Natural killer cell (primary cell): ENCODE data around the gene SEC14L5. TPM values are rescaled to one million over a fixed set of nuclear protein-coding genes. Genes with fewer than 3 reads are reported as not detected.
"Not testable (repeated sequence)": the region's sequence is repeated elsewhere in the genome, so short reads cannot be mapped to it uniquely, and the experiment has no call there.

ENCODE experiments used
- ATAC-seq, 3 donors: fragments of 150-1000 bp in 2 of 3; fragments of 200-7000 bp in 1 of 3; cut with Tn5 transposase; 1 replicate in 1 of 3; 2 replicates in 2 of 3; pipeline ENCODE4 v1.10.0; 2021; ENCODE audit warnings: mild to moderate bottlenecking in 2 of 3, moderate library complexity in 2 of 3
- DNase-seq, 2 donors: peaks; one replicate each; pipeline versions ENCODE4 v3.0.0 to v3.0.0-alpha.2; 2013 to 2021; ENCODE audit warnings: mixed read lengths in 1 of 2
- H3K27ac ChIP-seq: one replicate; pipeline ENCODE4 v1.5.1; 2013; ENCODE audit warnings: mild to moderate bottlenecking, low read length
- H3K27me3 ChIP-seq: one replicate; pipeline ENCODE4 v1.6.1; 2013; ENCODE audit warnings: low read length; ENCODE audit not compliant: control insufficient read depth, insufficient read depth
- H3K36me3 ChIP-seq: one replicate; pipeline ENCODE4 v1.6.1; 2013; ENCODE audit warnings: low read length; ENCODE audit not compliant: control insufficient read depth, insufficient read depth
- H3K4me1 ChIP-seq: one replicate; pipeline ENCODE4 v1.6.1; 2013; ENCODE audit warnings: low read length; ENCODE audit not compliant: control insufficient read depth, insufficient read depth
- H3K4me3 ChIP-seq: one replicate; pipeline ENCODE4 v1.5.1; 2013; ENCODE audit warnings: low read length
- H3K9me3 ChIP-seq: one replicate; pipeline ENCODE4 v1.6.1; 2013; ENCODE audit warnings: low read length; ENCODE audit not compliant: control insufficient read depth, insufficient read depth
- H3K27ac Mint-ChIP-seq, 2 donors: one replicate each; pipeline ENCODE4 v1.8.0; 2022; ENCODE audit warnings: mild to moderate bottlenecking in 2 of 2, mixed read lengths in 2 of 2, moderate library complexity in 1 of 2
- H3K27me3 Mint-ChIP-seq, 2 donors: one replicate each; pipeline ENCODE4 v1.8.0; 2022; ENCODE audit warnings: low read depth in 2 of 2, mixed read lengths in 2 of 2
- H3K36me3 Mint-ChIP-seq: one replicate; pipeline ENCODE4 v1.8.0; 2022; ENCODE audit warnings: mixed read lengths
- H3K4me1 Mint-ChIP-seq, 2 donors: one replicate each; pipeline ENCODE4 v1.8.0; 2022; ENCODE audit warnings: mixed read lengths in 2 of 2
- H3K4me3 Mint-ChIP-seq: one replicate; pipeline ENCODE4 v1.8.0; 2022; ENCODE audit warnings: mild to moderate bottlenecking, moderate library complexity, mixed read lengths
- H3K9me3 Mint-ChIP-seq, 2 donors: one replicate each; pipeline ENCODE4 v1.8.0; 2022; ENCODE audit warnings: mixed read lengths in 2 of 2
- CTCF ChIP-seq: fragments of 200-600 bp; IDR thresholded peaks from one replicate; pipeline ENCODE4 v1.8.0; 2022; ENCODE audit warnings: antibody characterized with exemption
- WGBS: methylation state at CpG from one replicate; pipeline ENCODE4 v1.1.7; 2013; ENCODE audit warnings: missing lambda C conversion rate; ENCODE audit not compliant: insufficient coverage; 5-methylcytosine and 5-hydroxymethylcytosine counted together
- intact Hi-C: fragments of 100-400 bp; cut with micrococcal nuclease; formaldehyde crosslinking; loops from one replicate; pipeline ENCODE4 v1.14.2; 2022
- total RNA-seq, 4 donors: library from RNA; stranded (reverse); fragments of 120-200 nt in 1 of 4; gene quantifications; one replicate each; pipeline versions ENCODE4 v1.2.3 to v1.2.4, GENCODE V29; 2013 to 2022

Gene SEC14L5
- total RNA-seq, 3 donors from 2014 or later (not counting 1 experiment from before 2014, with no cell fraction given) = 0.27 to 1.1 (median 0.93) TPM

GRCh38 chr16:5041600-5042133 is 83.5 kb downstream of the SEC14L5 start:
- Histone ChIP-seq H3K4me1 (no peaks in the 10 kb centered on the region), H3K9me3 (no peaks in the 10 kb centered on the region), H3K36me3 (no peaks in the 10 kb centered on the region), H3K27me3 (no peaks in the 10 kb centered on the region), H3K4me3 (no peak overlapping the region), H3K27ac (no peak overlapping the region)
- Mint-ChIP-seq H3K4me1 (no peaks in the 10 kb centered on the region), H3K27ac (no peak overlapping the region), H3K36me3 (no peaks in the 10 kb centered on the region), H3K27me3 (peaks cover 1 to 2% of the 10 kb centered on the region in 2 donors), H3K9me3 (no peaks in the 10 kb centered on the region), H3K4me3 (no peak overlapping the region)
- DNase-seq (no peak), ATAC-seq (no peak)
- intact Hi-C loops = no loop called here
- WGBS = 82% methylated on average over 12 of the region's 12 CpGs
- no peak for TF ChIP-seq CTCF

- H3K4me1 ChIP-seq = no peaks in the 10 kb centered on the region
- Mint-ChIP-seq H3K27me3 (peaks cover 6 to 9% of the 10 kb centered on the region in 2 donors), H3K4me3 (no peak overlapping the region), H3K4me1 (no peaks in the 10 kb centered on the region), H3K36me3 (no peaks in the 10 kb centered on the region), H3K9me3 (no peaks in the 10 kb centered on the region), H3K27ac (no peak overlapping the region)
- no peaks in the 10 kb centered on the region for H3K36me3 ChIP-seq
- H3K27ac ChIP-seq = no peak overlapping the region
- intact Hi-C loops = no loop called here
- ATAC-seq (no peak), DNase-seq (no peak)
- WGBS = 85% methylated on average over 13 of the region's 14 CpGs
- no peak overlapping the region for H3K4me3 ChIP-seq
- H3K27me3 ChIP-seq = no peaks in the 10 kb centered on the region
- no peak for TF ChIP-seq CTCF
- H3K9me3 ChIP-seq = no peaks in the 10 kb centered on the region
Measured at GRCh38 chr16:5042574-5043171, 84.5 kb downstream of the SEC14L5 start.

GRCh38 chr16:5044011-5044540 is 85.9 kb downstream of the SEC14L5 start:
- Histone ChIP-seq H3K36me3 (no peaks in the 10 kb centered on the region), H3K9me3 (no peaks in the 10 kb centered on the region), H3K4me1 (no peaks in the 10 kb centered on the region), H3K4me3 (no peak overlapping the region), H3K27ac (no peak overlapping the region), H3K27me3 (no peaks in the 10 kb centered on the region)
- DNase-seq (no peak), ATAC-seq (no peak)
- Mint-ChIP-seq H3K9me3 (no peaks in the 10 kb centered on the region), H3K27me3 (peaks cover 9% of the 10 kb centered on the region in 2 donors), H3K4me1 (no peaks in the 10 kb centered on the region), H3K36me3 (no peaks in the 10 kb centered on the region), H3K27ac (no peak overlapping the region), H3K4me3 (no peak overlapping the region)
- TF ChIP-seq CTCF = no peak
- 89% methylated on average over 8 of the region's 8 CpGs for WGBS
- intact Hi-C loops = no loop called here

- H3K4me3 ChIP-seq, H3K4me1 ChIP-seq, DNase-seq, H3K9me3 ChIP-seq, H3K9me3 Mint-ChIP-seq, ATAC-seq, H3K36me3 ChIP-seq, H3K36me3 Mint-ChIP-seq, H3K27me3 Mint-ChIP-seq, H3K4me1 Mint-ChIP-seq, H3K27ac ChIP-seq, H3K27me3 ChIP-seq, H3K4me3 Mint-ChIP-seq, intact Hi-C loops, H3K27ac Mint-ChIP-seq: not testable (repeated sequence)
- 92% methylated on average over 11 of the region's 11 CpGs for WGBS
Measured at GRCh38 chr16:5044581-5044980, 86.5 kb downstream of the SEC14L5 start.
